ENCODE results near the gene ZNF573.

GRCh38 chr19:37695144-37695899 lies 84.1 kb downstream of the ZNF573 start:
- TF ChIP-seq, protein P1, sequence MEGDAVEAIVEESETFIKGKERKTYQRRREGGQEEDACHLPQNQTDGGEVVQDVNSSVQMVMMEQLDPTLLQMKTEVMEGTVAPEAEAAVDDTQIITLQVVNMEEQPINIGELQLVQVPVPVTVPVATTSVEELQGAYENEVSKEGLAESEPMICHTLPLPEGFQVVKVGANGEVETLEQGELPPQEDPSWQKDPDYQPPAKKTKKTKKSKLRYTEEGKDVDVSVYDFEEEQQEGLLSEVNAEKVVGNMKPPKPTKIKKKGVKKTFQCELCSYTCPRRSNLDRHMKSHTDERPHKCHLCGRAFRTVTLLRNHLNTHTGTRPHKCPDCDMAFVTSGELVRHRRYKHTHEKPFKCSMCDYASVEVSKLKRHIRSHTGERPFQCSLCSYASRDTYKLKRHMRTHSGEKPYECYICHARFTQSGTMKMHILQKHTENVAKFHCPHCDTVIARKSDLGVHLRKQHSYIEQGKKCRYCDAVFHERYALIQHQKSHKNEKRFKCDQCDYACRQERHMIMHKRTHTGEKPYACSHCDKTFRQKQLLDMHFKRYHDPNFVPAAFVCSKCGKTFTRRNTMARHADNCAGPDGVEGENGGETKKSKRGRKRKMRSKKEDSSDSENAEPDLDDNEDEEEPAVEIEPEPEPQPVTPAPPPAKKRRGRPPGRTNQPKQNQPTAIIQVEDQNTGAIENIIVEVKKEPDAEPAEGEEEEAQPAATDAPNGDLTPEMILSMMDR (conservative IDR thresholded peaks at IDR 0.05; ENCODE audit: low read depth in 2 of 2), result no peak
- TF ChIP-seq EZH2 (IDR thresholded peaks at IDR 0.05; ENCODE audit: low read depth, unreplicated experiment) (no peak), POLR2AphosphoS5 (IDR thresholded peaks at IDR 0.05; ENCODE audit: low read depth) (peak; percentile 36; the same call in 1 of the 2 replicates), EZH2phosphoT487 (IDR thresholded peaks at IDR 0.05; ENCODE audit: unreplicated experiment) (no peak), ZNF114 (CRISPR knock-in tag; IDR thresholded peaks at IDR 0.05) (no peak), NANOG (IDR thresholded peaks at IDR 0.05; ENCODE audit: borderline replicate concordance) (peak; percentile 78; the same call in 1 of the 2 replicates), ETS1 (IDR thresholded peaks at IDR 0.05) (no peak), STAT1 (IDR thresholded peaks at IDR 0.05; ENCODE audit: unreplicated experiment) (no peak), ZNF331 (CRISPR knock-in tag; IDR thresholded peaks at IDR 0.05; ENCODE audit: low read depth) (no peak), JUNB (IDR thresholded peaks at IDR 0.05; ENCODE audit: unreplicated experiment) (no peak), ZNF462 (CRISPR knock-in tag; IDR thresholded peaks at IDR 0.05) (no peak), CREB1 (CRISPR knock-in tag; IDR thresholded peaks at IDR 0.05; ENCODE audit: low read depth) (no peak)
- TF ChIP-seq, protein P2, sequence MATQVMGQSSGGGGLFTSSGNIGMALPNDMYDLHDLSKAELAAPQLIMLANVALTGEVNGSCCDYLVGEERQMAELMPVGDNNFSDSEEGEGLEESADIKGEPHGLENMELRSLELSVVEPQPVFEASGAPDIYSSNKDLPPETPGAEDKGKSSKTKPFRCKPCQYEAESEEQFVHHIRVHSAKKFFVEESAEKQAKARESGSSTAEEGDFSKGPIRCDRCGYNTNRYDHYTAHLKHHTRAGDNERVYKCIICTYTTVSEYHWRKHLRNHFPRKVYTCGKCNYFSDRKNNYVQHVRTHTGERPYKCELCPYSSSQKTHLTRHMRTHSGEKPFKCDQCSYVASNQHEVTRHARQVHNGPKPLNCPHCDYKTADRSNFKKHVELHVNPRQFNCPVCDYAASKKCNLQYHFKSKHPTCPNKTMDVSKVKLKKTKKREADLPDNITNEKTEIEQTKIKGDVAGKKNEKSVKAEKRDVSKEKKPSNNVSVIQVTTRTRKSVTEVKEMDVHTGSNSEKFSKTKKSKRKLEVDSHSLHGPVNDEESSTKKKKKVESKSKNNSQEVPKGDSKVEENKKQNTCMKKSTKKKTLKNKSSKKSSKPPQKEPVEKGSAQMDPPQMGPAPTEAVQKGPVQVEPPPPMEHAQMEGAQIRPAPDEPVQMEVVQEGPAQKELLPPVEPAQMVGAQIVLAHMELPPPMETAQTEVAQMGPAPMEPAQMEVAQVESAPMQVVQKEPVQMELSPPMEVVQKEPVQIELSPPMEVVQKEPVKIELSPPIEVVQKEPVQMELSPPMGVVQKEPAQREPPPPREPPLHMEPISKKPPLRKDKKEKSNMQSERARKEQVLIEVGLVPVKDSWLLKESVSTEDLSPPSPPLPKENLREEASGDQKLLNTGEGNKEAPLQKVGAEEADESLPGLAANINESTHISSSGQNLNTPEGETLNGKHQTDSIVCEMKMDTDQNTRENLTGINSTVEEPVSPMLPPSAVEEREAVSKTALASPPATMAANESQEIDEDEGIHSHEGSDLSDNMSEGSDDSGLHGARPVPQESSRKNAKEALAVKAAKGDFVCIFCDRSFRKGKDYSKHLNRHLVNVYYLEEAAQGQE (IDR thresholded peaks at IDR 0.05; ENCODE audit: unreplicated experiment), result no peak
